HepG2 (cell line): ENCODE data around the gene CDHR4. TPM values are rescaled to one million over a fixed set of nuclear protein-coding genes. Genes with fewer than 3 reads are reported as not detected.

ENCODE experiments used
- DNMT1 ChIP-seq: sonication (generic); formaldehyde crosslinking; IDR thresholded peaks from 2 replicates; pipeline ENCODE4 v1.5.1; 2020; ENCODE audit warnings: mild to moderate bottlenecking, missing genetic modification reagents
- KLF15 ChIP-seq: sonication (generic); formaldehyde crosslinking; IDR thresholded peaks from 2 replicates; pipeline ENCODE4 v1.8.1; 2023; ENCODE audit warnings: borderline replicate concordance, mild to moderate bottlenecking, inconsistent platforms, missing genetic modification reagents, mixed read lengths
- RAD51 ChIP-seq: fragments of 450-650 bp; IDR thresholded peaks from 2 replicates; pipeline ENCODE4 v1.6.1; 2016; ENCODE audit warnings: borderline replicate concordance
- RBM22 ChIP-seq: fragments of 200-400 bp; formaldehyde crosslinking; optimal IDR thresholded peaks from 2 replicates; pipeline ENCODE3; 2017; ENCODE audit warnings: mild to moderate bottlenecking, low read length, moderate library complexity
- SOX5 ChIP-seq: IDR thresholded peaks from 2 replicates; pipeline ENCODE4 v1.6.1; 2016; ENCODE audit warnings: borderline replicate concordance
- TCF12 ChIP-seq, 2 experiments: fragments of 450-650 bp in 1 of 2; sonication (generic) in 1 of 2; formaldehyde crosslinking in 1 of 2; IDR thresholded peaks; 2 replicates each; pipeline versions ENCODE4 v1.6.1 to v1.8.0; 2017 to 2022; ENCODE audit warnings: antibody characterized with exemption in 1 of 2, mild to moderate bottlenecking in 1 of 2, missing genetic modification reagents in 1 of 2, moderate library complexity in 1 of 2
- ZNF3 ChIP-seq: IDR thresholded peaks from 2 replicates; pipeline ENCODE4 v1.7.0; 2017; ENCODE audit warnings: inconsistent platforms
- ZNF44 ChIP-seq: sonication (generic); formaldehyde crosslinking; IDR thresholded peaks from 2 replicates; pipeline ENCODE4 v1.5.1; 2020; ENCODE audit warnings: mild to moderate bottlenecking, missing genetic modification reagents
- ZNF644 ChIP-seq: IDR thresholded peaks from 2 replicates; pipeline ENCODE4 v1.6.1; 2016; ENCODE audit warnings: low read depth
- polyA plus RNA-seq, 8 experiments: library from polyadenylated mRNA; depleted of rRNA in 3 of 8; stranded (reverse) in 7 of 8; unstranded in 1 of 8; fragments of >200 nt; fragmentation: Illumina TruSeq in 4 of 8; extraction: Trizol in 4 of 8; gene quantifications; 2 replicates each; pipeline versions ENCODE4 v1.2.1 to v1.2.3, GENCODE V29; 2011 to 2016; ENCODE audit warnings: low read depth in 4 of 8, missing spikeins in 1 of 8, mixed read lengths in 1 of 8; ENCODE audit not compliant: insufficient read depth in 1 of 8
- total RNA-seq, 5 experiments: library from RNA; depleted of rRNA; stranded (reverse); fragments of >200 nt; fragmentation: Illumina TruSeq; extraction: Trizol; gene quantifications; 2 replicates each; pipeline ENCODE4 v1.2.3, GENCODE V29; 2016; ENCODE audit warnings: low read depth in 1 of 5
- TF ChIP-seq, protein P1 (sequence below): sonication (generic); formaldehyde crosslinking; IDR thresholded peaks from 2 replicates; pipeline ENCODE4 v1.5.0; 2020; ENCODE audit warnings: missing genetic modification reagents, mild to moderate bottlenecking, borderline replicate concordance
- TF ChIP-seq, protein P2 (sequence below): sonication (generic); formaldehyde crosslinking; IDR thresholded peaks from 2 replicates; pipeline ENCODE4 v1.8.0; 2022; ENCODE audit warnings: mild to moderate bottlenecking, missing genetic modification reagents, borderline replicate concordance
- TF ChIP-seq, protein P3 (sequence below): sonication (generic); formaldehyde crosslinking; IDR thresholded peaks from 2 replicates; pipeline ENCODE4 v1.4.0; 2020; ENCODE audit warnings: missing genetic modification reagents, mild to moderate bottlenecking, borderline replicate concordance
- TF ChIP-seq, protein P4 (sequence below): sonication (generic); formaldehyde crosslinking; IDR thresholded peaks from 2 replicates; pipeline ENCODE4 v1.5.0; 2020; ENCODE audit warnings: missing genetic modification reagents
- TF ChIP-seq, protein P5 (sequence below): sonication (generic); formaldehyde crosslinking; IDR thresholded peaks from 2 replicates; pipeline ENCODE4 v1.8.1; 2023; ENCODE audit warnings: missing genetic modification reagents, mild to moderate bottlenecking, borderline replicate concordance
- TF ChIP-seq, protein P6 (sequence below): conservative IDR thresholded peaks from 2 replicates; pipeline ENCODE4 v1.6.1; 2018; ENCODE audit warnings: missing genetic modification reagents
- TF ChIP-seq, protein P7 (sequence below): sonication (generic); formaldehyde crosslinking; IDR thresholded peaks from 2 replicates; pipeline ENCODE4 v1.4.0; 2020; ENCODE audit warnings: missing genetic modification reagents

CDHR4 gene
- total and polyA plus RNA-seq, 2 of the 13 experiments (the other 11 are each of a cell fraction or from before 2014, with no cell fraction given) = 0.21 TPM; not detected in 1

DNA sequence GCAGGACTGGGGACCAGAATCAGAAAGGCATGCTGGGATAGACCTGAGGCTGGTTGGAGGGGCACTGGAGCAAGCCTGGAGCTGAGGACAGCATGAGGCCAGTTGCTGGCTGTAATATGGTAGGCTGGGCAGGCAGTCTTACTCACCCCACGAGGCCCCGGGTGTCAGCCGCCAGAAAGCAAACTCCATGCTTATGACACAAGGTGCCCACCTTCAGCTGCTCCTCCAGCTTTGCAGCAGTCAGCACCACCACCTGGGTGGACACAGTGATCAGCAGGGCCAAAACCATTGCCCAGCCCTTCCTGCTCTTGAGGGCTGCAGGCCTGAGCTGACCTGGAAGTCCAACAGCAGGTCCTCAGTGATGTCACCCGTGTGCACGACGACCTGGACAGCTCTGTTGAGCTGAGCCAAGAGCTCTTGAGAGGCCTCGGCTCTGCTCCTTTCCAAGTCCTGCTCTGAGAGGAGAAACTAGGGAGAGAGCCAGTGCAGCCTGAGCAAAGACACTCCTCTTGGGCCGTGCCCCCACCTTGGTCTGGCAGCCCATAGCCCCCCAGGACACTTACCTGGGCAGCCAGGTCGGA, 13.3 kb upstream of the CDHR4 start (continued):
- TF ChIP-seq, protein P1, sequence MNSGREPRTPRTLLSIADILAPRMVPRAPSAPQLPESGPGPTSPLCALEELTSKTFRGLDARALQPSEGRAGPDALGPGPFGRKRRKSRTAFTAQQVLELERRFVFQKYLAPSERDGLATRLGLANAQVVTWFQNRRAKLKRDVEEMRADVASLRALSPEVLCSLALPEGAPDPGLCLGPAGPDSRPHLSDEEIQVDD = 0 out of 2 replicates have a peak, but pooled peaks have one; percentile 47
- TF ChIP-seq TCF12 (IDR thresholded peaks at IDR 0.05) (no peak), TCF12 (CRISPR knock-in tag; IDR thresholded peaks at IDR 0.05) (no peak), DNMT1 (no peak), RAD51 (no peak), ZNF644 (no peak), ZNF44 (CRISPR knock-in tag) (no peak), SOX5 (CRISPR knock-in tag) (no peak), ZNF3 (CRISPR knock-in tag) (no peak), RBM22 (no peak), KLF15 (CRISPR knock-in tag) (no peak)
- TF ChIP-seq, protein P2, sequence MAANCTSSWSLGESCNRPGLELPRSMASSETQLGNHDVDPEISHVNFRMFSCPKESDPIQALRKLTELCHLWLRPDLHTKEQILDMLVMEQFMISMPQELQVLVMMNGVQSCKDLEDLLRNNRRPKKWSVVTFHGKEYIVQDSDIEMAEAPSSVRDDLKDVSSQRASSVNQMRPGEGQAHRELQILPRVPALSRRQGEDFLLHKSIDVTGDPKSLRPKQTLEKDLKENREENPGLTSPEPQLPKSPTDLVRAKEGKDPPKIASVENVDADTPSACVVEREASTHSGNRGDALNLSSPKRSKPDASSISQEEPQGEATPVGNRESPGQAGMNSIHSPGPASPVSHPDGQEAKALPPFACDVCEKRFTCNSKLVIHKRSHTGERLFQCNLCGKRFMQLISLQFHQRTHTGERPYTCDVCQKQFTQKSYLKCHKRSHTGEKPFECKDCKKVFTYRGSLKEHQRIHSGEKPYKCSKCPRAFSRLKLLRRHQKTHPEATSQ (CRISPR knock-in tag) = no peak
- TF ChIP-seq, protein P3, sequence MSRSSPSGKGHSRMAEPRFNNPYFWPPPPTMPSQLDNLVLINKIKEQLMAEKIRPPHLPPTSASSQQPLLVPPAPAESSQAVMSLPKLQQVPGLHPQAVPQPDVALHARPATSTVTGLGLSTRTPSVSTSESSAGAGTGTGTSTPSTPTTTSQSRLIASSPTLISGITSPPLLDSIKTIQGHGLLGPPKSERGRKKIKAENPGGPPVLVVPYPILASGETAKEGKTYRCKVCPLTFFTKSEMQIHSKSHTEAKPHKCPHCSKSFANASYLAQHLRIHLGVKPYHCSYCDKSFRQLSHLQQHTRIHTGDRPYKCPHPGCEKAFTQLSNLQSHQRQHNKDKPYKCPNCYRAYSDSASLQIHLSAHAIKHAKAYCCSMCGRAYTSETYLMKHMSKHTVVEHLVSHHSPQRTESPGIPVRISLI (CRISPR knock-in tag) = no peak
- TF ChIP-seq, protein P4, sequence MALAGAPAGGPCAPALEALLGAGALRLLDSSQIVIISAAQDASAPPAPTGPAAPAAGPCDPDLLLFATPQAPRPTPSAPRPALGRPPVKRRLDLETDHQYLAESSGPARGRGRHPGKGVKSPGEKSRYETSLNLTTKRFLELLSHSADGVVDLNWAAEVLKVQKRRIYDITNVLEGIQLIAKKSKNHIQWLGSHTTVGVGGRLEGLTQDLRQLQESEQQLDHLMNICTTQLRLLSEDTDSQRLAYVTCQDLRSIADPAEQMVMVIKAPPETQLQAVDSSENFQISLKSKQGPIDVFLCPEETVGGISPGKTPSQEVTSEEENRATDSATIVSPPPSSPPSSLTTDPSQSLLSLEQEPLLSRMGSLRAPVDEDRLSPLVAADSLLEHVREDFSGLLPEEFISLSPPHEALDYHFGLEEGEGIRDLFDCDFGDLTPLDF (CRISPR knock-in tag) = no peak
- TF ChIP-seq, protein P5, sequence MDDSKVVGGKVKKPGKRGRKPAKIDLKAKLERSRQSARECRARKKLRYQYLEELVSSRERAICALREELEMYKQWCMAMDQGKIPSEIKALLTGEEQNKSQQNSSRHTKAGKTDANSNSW = no peak
- TF ChIP-seq, protein P6, sequence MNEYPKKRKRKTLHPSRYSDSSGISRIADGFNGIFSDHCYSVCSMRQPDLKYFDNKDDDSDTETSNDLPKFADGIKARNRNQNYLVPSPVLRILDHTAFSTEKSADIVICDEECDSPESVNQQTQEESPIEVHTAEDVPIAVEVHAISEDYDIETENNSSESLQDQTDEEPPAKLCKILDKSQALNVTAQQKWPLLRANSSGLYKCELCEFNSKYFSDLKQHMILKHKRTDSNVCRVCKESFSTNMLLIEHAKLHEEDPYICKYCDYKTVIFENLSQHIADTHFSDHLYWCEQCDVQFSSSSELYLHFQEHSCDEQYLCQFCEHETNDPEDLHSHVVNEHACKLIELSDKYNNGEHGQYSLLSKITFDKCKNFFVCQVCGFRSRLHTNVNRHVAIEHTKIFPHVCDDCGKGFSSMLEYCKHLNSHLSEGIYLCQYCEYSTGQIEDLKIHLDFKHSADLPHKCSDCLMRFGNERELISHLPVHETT (CRISPR knock-in tag) = no peak
- TF ChIP-seq, protein P7, sequence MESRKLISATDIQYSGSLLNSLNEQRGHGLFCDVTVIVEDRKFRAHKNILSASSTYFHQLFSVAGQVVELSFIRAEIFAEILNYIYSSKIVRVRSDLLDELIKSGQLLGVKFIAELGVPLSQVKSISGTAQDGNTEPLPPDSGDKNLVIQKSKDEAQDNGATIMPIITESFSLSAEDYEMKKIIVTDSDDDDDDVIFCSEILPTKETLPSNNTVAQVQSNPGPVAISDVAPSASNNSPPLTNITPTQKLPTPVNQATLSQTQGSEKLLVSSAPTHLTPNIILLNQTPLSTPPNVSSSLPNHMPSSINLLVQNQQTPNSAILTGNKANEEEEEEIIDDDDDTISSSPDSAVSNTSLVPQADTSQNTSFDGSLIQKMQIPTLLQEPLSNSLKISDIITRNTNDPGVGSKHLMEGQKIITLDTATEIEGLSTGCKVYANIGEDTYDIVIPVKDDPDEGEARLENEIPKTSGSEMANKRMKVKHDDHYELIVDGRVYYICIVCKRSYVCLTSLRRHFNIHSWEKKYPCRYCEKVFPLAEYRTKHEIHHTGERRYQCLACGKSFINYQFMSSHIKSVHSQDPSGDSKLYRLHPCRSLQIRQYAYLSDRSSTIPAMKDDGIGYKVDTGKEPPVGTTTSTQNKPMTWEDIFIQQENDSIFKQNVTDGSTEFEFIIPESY (CRISPR knock-in tag) = 0 out of 2 replicates have a peak, but pooled peaks have one; percentile 25
